Stimulated activated CD4-positive, alpha-beta T cell treated with anti-CD3 and anti-CD28 coated beads, Interleukin-4, amount 100 ng/mL, for 1 hour (primary cell): ENCODE measurements around the gene SLC25A22.

Experiments used
- DNase-seq: peaks from one replicate; pipeline ENCODE4 v3.0.0-alpha.2; 2020

Gene SLC25A22

GRCh38 chr11:833849-834311 lies 35.8 kb upstream of the SLC25A22 start:
- DNase-seq: no peak

GRCh38 chr11:833114-833791 lies 35.2 kb upstream of the SLC25A22 start:
- no peak for DNase-seq

DNA sequence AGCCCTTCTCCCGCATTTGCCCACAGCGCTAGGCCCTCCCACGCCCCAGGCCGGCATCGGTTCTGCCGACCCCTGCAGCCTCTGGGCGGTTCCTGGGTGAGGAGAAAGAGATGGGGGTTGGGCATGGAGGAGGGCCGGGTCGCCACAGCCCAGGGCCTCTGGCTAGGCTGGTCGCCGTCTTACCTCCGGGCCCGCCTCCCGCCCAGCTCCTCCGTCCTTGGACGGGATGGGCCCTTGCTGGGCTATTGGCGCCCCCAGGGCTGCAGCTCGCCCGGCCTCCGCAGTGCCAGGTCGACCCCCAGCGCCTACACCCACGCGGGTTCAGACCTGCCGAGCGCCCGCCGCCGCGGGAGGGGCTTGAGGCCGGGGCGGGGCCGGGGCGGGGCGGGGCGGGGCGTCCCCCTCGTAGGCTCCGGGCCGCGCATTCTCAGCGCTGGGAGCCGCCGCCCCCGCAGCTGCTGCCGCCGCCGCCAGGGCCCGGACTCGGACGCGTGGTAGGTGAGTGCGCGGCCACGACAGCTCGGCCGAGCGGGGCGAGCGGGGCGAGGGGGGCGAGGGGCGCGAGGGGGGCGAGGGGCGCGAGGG lies 34.5 kb upstream of the SLC25A22 start, which contains the start of gene CD151:
Gene CD151 (plus strand): TSS at position 424 of the 585 bp plus-strand sequence. CDS start 3,118 bp downstream, outside the sequence.
- DNase-seq: peak; percentile 63

DNA sequence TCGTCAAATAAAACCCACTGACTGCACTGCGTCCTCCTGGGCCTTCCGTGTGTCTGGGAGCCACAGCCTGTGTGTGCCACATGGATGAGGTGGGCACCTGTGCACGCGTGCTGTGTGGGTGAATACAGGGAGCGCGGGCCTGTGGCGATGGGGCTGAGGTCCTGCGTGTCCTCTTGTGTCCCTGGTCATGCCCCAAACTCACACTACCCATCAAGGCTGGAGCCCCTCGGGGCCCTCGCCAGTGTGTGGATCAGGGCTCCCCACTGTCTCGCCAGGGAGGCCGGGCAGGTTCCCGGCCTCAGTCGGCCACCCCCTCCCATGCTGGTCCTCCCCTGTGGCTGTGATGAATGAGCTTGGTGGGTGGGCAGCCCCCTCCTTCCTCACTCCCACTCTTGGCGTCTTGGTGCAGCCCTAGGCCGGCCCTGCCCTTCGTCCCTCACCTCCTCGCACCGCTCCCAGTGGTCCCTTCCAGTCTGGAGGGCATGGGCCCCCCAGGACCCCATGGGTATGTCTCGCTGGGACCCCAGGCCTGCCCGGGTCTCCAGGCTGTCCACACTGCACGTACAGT lies 34.0 kb upstream of the SLC25A22 start:
- DNase-seq: no peak

DNA sequence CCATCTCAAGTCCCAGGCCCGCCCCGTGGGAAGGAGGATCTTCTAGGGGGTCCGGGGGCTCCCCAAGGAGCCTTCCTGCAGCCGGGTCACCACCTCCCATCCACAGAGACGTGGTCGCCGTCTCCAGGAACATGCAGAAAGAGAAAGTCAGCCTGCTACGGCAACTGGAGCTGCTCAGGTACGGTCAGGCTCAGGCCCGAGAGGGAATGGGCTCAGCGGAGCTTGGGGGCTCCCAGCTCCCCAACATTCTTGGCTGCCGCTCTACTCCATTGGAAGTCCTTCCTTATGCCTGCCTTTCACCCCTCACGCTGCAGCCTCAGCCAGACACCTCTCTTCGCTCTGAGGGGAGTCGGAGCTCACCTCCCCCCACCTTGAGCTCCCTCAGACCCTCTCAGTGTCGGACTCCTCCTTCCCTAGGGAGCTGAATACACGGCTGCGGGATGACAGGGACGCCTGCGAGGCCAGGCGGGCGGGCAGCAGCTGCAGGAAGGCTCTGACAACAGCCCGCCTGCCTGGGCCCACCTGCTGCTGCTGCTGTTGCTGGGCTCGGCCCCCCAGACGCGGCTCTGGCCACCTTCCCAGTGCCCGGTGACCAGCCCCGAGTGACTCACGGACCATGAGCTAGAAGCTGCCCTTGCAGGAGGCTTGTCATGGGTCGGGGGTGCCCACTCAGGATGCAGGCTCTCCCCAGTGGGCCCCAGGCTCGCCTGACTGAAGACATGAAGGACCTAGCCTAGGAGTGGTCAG lies 33.2 kb upstream of the SLC25A22 start:
- no peak for DNase-seq

GRCh38 chr11:830295-831117 lies 32.4 kb upstream of the SLC25A22 start:
- peak; percentile 61 for DNase-seq

- DNase-seq: no peak
Measured at GRCh38 chr11:829847-830294, 31.8 kb upstream of the SLC25A22 start.

- DNase-seq: no peak
Measured at GRCh38 chr11:829176-829846, 31.2 kb upstream of the SLC25A22 start.

- no peak for DNase-seq
Measured at GRCh38 chr11:828506-829175, 30.6 kb upstream of the SLC25A22 start.

- DNase-seq: no peak
Measured at GRCh38 chr11:827897-828192, 29.8 kb upstream of the SLC25A22 start, which contains the start of gene CRACR2B. Gene CRACR2B (plus strand): TSS chr11:827919. CDS start chr11:828608, 689 bp downstream.

GRCh38 chr11:827146-827896 lies 29.2 kb upstream of the SLC25A22 start:
- DNase-seq: no peak

DNA sequence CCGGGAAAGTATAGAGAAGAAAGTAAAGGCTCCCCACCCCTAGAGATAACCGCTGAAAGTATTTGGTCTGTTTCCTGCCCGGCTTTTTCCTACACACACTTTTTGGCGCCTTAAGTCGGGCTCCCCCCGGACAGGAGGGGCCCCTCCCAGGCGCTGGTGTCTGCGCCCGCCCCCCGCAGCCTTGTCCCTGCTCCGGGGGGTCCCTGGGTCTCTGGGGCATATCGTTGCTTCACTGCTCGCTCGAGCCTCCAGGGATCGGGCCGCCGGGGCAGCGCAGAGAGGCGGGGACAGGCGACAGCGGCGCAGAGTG lies 28.7 kb upstream of the SLC25A22 start:
- DNase-seq: no peak

DNA sequence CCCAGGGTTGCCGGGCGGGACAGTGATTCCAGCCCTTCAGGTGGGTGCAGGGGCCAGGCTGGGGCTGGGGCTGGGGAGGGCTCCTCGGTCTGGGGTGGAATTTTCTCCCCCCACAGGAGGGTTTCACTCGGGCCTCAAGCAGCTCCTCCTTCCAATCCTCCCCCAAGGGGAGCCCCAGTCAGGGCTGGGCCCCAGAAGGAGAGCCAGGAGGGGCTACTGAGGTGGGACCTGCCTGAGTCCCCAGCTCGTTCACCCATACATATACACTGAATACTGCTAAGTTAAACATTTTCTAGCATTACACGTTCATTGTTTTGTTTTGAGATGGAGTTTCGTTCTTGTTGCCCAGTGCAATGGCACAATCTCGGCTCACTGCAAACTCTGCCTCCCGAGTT lies 28.1 kb upstream of the SLC25A22 start:
- DNase-seq: no peak

GRCh38 chr11:825366-826226 lies 27.5 kb upstream of the SLC25A22 start:
- no peak for DNase-seq

DNA sequence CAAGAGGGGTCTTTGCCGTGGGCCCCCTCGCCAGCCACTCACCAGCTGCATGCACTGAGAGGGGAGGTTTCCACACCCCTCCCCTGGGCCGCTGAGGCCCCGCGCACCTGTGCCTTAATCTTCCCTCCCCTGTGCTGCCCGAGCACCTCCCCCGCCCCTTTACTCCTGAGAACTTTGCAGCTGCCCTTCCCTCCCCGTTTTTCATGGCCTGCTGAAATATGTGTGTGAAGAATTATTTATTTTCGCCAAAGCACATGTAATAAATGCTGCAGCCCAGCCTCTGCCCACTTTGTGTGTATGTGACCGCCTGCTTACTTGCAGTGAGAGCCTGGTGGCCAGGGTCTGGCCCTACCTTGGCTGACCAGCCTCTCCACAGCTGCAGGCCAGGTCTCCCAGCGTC lies 26.9 kb upstream of the SLC25A22 start:
- DNase-seq: no peak

- no peak for DNase-seq
Measured at GRCh38 chr11:824292-824880, 26.3 kb upstream of the SLC25A22 start.

GRCh38 chr11:823441-824291 lies 25.6 kb upstream of the SLC25A22 start:
- DNase-seq: no peak
